Tibial nerve (tissue), 3 donors: ENCODE data around the gene SP3.

ENCODE experiments used
- POLR2A ChIP-seq, 2 donors: fragments of 450-650 bp; IDR thresholded peaks; one replicate each; pipeline ENCODE4 v1.6.1; 2017; ENCODE audit warnings: antibody characterized with exemption in 2 of 2, mild to moderate bottlenecking in 2 of 2, moderate library complexity in 2 of 2
- TF ChIP-seq, protein P1 (sequence below), 5 experiments: fragments of 200-600 bp in 3 of 5; fragments of 450-650 bp in 2 of 5; sonication (generic) in 3 of 5; IDR thresholded peaks; one replicate each; pipeline ENCODE4 v1.5.1; 2016 to 2019; ENCODE audit warnings: antibody characterized with exemption in 5 of 5, mild to moderate bottlenecking in 3 of 5, moderate library complexity in 2 of 5

DNA sequence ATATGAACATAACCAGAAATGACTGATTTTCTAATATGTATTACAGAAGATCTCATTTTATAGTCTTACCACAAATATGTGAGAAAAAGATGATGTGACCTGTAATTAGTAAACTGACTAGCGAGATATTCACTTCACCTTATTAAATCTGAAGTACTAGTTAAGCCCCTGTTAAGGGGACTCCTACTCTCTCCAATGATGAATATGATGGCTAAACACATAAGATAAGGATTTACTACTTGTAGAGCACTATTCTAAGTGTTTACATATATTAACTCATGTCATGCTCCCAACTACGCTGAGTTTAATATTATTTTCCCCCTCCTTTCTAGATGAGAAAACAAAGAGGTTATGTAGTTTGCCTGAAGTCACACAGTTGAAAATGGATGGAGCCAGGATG is 40.9 kb downstream of the SP3 start:
- TF ChIP-seq, protein P1, sequence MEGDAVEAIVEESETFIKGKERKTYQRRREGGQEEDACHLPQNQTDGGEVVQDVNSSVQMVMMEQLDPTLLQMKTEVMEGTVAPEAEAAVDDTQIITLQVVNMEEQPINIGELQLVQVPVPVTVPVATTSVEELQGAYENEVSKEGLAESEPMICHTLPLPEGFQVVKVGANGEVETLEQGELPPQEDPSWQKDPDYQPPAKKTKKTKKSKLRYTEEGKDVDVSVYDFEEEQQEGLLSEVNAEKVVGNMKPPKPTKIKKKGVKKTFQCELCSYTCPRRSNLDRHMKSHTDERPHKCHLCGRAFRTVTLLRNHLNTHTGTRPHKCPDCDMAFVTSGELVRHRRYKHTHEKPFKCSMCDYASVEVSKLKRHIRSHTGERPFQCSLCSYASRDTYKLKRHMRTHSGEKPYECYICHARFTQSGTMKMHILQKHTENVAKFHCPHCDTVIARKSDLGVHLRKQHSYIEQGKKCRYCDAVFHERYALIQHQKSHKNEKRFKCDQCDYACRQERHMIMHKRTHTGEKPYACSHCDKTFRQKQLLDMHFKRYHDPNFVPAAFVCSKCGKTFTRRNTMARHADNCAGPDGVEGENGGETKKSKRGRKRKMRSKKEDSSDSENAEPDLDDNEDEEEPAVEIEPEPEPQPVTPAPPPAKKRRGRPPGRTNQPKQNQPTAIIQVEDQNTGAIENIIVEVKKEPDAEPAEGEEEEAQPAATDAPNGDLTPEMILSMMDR (IDR thresholded peaks at IDR 0.05): no peak
- no peak for TF ChIP-seq POLR2A (IDR thresholded peaks at IDR 0.05)
